SK-N-SH (cell line): ENCODE measurements around the gene OR4B1. TPM values are rescaled to one million over a fixed set of nuclear protein-coding genes. Genes with fewer than 3 reads are reported as not detected.

Experiments used
- CTCF ChIA-PET: fragments of 300-600, 350-600 bp; formaldehyde crosslinking; extraction: SDS; loops from one replicate; lab custom pipeline; 2021; lab: Yijun Ruan, JAX
- POLR2A ChIA-PET: fragments of 350-600 bp; sonication (Branson Sonifier 250); formaldehyde crosslinking; extraction: SDS; loops from one replicate; lab custom pipeline; 2020; ENCODE audit warnings: antibody characterized with exemption, inconsistent platforms; lab: Yijun Ruan, JAX
- DNase-seq: peaks from one replicate; pipeline ENCODE4 v3.0.0; 2012
- H2AFZ ChIP-seq: fragments of 200-600 bp; sonication (generic); 2 replicates; pipeline ENCODE4 v1.8.1; 2016; ENCODE audit warnings: antibody characterized with exemption, mild to moderate bottlenecking, low read depth
- H3F3A ChIP-seq: fragments of 200-600 bp; sonication (generic); replicated peaks from 2 replicates; pipeline ENCODE3; 2016; ENCODE audit warnings: antibody characterized with exemption, mild to moderate bottlenecking; ENCODE audit not compliant: insufficient read depth
- H3K27ac ChIP-seq, 2 experiments: fragments of 200-500 bp in 1 of 2; fragments of 200-600 bp in 1 of 2; sonication (Bioruptor generic) in 1 of 2; sonication (generic), shearing (Covaris generic) in 1 of 2; 2 replicates each; pipeline versions ENCODE4 v1.5.1 to v1.6.1; 2014 to 2016; ENCODE audit warnings: low read depth in 2 of 2, inconsistent platforms in 1 of 2, low read length in 1 of 2, mild to moderate bottlenecking in 1 of 2, mixed read lengths in 1 of 2
- H3K27me3 ChIP-seq: fragments of 200-600 bp; sonication (generic), shearing (Covaris generic); 2 replicates; pipeline ENCODE4 v1.6.1; 2016; ENCODE audit warnings: mixed run types; ENCODE audit not compliant: insufficient read depth
- H3K36me3 ChIP-seq, 2 experiments: fragments of 200-500 bp in 1 of 2; fragments of 200-600 bp in 1 of 2; sonication (Bioruptor generic) in 1 of 2; sonication (generic) in 1 of 2; replicated peaks in 1 of 2; 2 replicates each; pipeline versions ENCODE3 to v1.5.1; 2014 to 2016; ENCODE audit warnings: low read length in 1 of 2, mild to moderate bottlenecking in 1 of 2; ENCODE audit not compliant: insufficient read depth in 2 of 2, control insufficient read depth in 1 of 2
- H3K4me1 ChIP-seq, 2 experiments: fragments of 200-500 bp in 1 of 2; fragments of 200-600 bp in 1 of 2; sonication (Bioruptor generic) in 1 of 2; sonication (generic), shearing (Covaris generic) in 1 of 2; 2 replicates each; pipeline versions ENCODE4 v1.5.1 to v1.6.1; 2014 to 2016; ENCODE audit warnings: low read depth in 1 of 2, low read length in 1 of 2, mixed run types in 1 of 2; ENCODE audit not compliant: insufficient read depth in 2 of 2, control insufficient read depth in 1 of 2
- H3K4me2 ChIP-seq: fragments of 200-600 bp; sonication (generic), shearing (Covaris generic); 2 replicates; pipeline ENCODE4 v1.6.1; 2017; ENCODE audit warnings: mixed run types
- H3K4me3 ChIP-seq, 2 experiments: fragments of 200-500 bp in 1 of 2; fragments of 200-600 bp in 1 of 2; sonication (Bioruptor generic) in 1 of 2; sonication (generic), shearing (Covaris generic) in 1 of 2; 2 replicates each; pipeline versions ENCODE4 v1.5.1 to v1.8.1; 2014 to 2016; ENCODE audit warnings: low read depth in 2 of 2, inconsistent platforms in 1 of 2, low read length in 1 of 2, mild to moderate bottlenecking in 1 of 2, mixed read lengths in 1 of 2, moderate library complexity in 1 of 2
- H3K79me2 ChIP-seq: fragments of 200-600 bp; sonication (generic); 2 replicates; pipeline ENCODE4 v1.8.1; 2017; ENCODE audit warnings: mild to moderate bottlenecking; ENCODE audit not compliant: insufficient read depth
- H3K9ac ChIP-seq: fragments of 200-600 bp; sonication (generic); 2 replicates; pipeline ENCODE4 v1.6.1; 2017; ENCODE audit warnings: mixed run types
- H3K9me2 ChIP-seq: fragments of 200-600 bp; sonication (generic); 2 replicates; pipeline ENCODE4 v1.6.1; 2017; ENCODE audit warnings: mixed run types
- H3K9me3 ChIP-seq: fragments of 200-600 bp; sonication (generic); 2 replicates; pipeline ENCODE4 v1.6.1; 2017; ENCODE audit warnings: mixed run types, mild to moderate bottlenecking, moderate library complexity
- H4K20me1 ChIP-seq: fragments of 200-600 bp; sonication (generic); 2 replicates; pipeline ENCODE4 v1.6.1; 2017; ENCODE audit warnings: mild to moderate bottlenecking, mixed run types; ENCODE audit not compliant: insufficient read depth
- ELF1 ChIP-seq: IDR thresholded peaks from 2 replicates; pipeline ENCODE4 v1.4.0; 2012
- EZH2phosphoT487 ChIP-seq: fragments of 200-600 bp; sonication (generic); IDR thresholded peaks from 2 replicates; pipeline ENCODE4 v1.6.1; 2017; ENCODE audit warnings: low read depth, mixed run types, mild to moderate bottlenecking, antibody characterized with exemption, moderate library complexity, borderline replicate concordance
- FOSL2 ChIP-seq: IDR thresholded peaks from 2 replicates; pipeline ENCODE4 v1.4.0; 2012; ENCODE audit warnings: low read depth, mild to moderate bottlenecking, moderate library complexity, borderline replicate concordance
- FOXJ3 ChIP-seq: sonication (generic); formaldehyde crosslinking; IDR thresholded peaks from 2 replicates; pipeline ENCODE4 v1.5.1; 2020; ENCODE audit warnings: mild to moderate bottlenecking, missing genetic modification reagents
- FOXM1 ChIP-seq: IDR thresholded peaks from 2 replicates; pipeline ENCODE4 v1.4.0; 2012; ENCODE audit warnings: low read depth, mild to moderate bottlenecking
- GATA2 ChIP-seq: sonication (generic); formaldehyde crosslinking; IDR thresholded peaks from 2 replicates; pipeline ENCODE4 v1.5.0; 2020; ENCODE audit warnings: mild to moderate bottlenecking, missing genetic modification reagents
- JUND ChIP-seq: IDR thresholded peaks from 2 replicates; pipeline ENCODE4 v1.4.0; 2012
- MEF2A ChIP-seq: IDR thresholded peaks from 2 replicates; pipeline ENCODE4 v1.4.0; 2012; ENCODE audit warnings: low read depth, borderline replicate concordance
- NFIC ChIP-seq: IDR thresholded peaks from 2 replicates; pipeline ENCODE4 v1.4.0; 2012; ENCODE audit warnings: borderline replicate concordance
- POLR2AphosphoS5 ChIP-seq: IDR thresholded peaks from 2 replicates; pipeline ENCODE4 v1.6.1; 2012; ENCODE audit warnings: low read depth, low read length
- RAD21 ChIP-seq: IDR thresholded peaks from 2 replicates; pipeline ENCODE4 v1.6.1; 2012; ENCODE audit warnings: mild to moderate bottlenecking, low read length
- RFX5 ChIP-seq: IDR thresholded peaks from 2 replicates; pipeline ENCODE4 v1.6.1; 2012; ENCODE audit warnings: mild to moderate bottlenecking, improper control_type of control experiment, low read length
- SIN3A ChIP-seq: IDR thresholded peaks from 2 replicates; pipeline ENCODE4 v1.6.1; 2012; ENCODE audit warnings: low read depth, mild to moderate bottlenecking, low read length, moderate library complexity, borderline replicate concordance
- TEAD4 ChIP-seq: IDR thresholded peaks from 2 replicates; pipeline ENCODE4 v1.4.0; 2012; ENCODE audit warnings: mild to moderate bottlenecking, borderline replicate concordance; ENCODE audit not compliant: insufficient read depth
- YY1 ChIP-seq: IDR thresholded peaks from 2 replicates; pipeline ENCODE4 v1.4.0; 2012; ENCODE audit warnings: low read depth, mild to moderate bottlenecking
- WGBS: methylation state at CpG from one replicate; pipeline ENCODE4 v1.1.6; 2017; ENCODE audit warnings: low lambda C conversion rate; 5-methylcytosine and 5-hydroxymethylcytosine counted together
- polyA plus RNA-seq, 3 experiments: library from polyadenylated mRNA; depleted of rRNA; stranded (reverse); fragments of >200 nt; gene quantifications; 2 replicates each; pipeline ENCODE4 v1.2.3, GENCODE V29; 2012
- TF ChIP-seq, protein P1 (sequence below): IDR thresholded peaks from 2 replicates; pipeline ENCODE4 v1.4.0; 2012; ENCODE audit warnings: low read depth, borderline replicate concordance
- TF ChIP-seq, protein P2 (sequence below): fragments of 200-600 bp; sonication (generic); IDR thresholded peaks from 2 replicates; pipeline ENCODE4 v1.6.1; 2017; ENCODE audit warnings: antibody characterized with exemption, mild to moderate bottlenecking, moderate library complexity
- TF ChIP-seq, protein P3 (sequence below): IDR thresholded peaks from 2 replicates; pipeline ENCODE4 v1.4.0; 2012; ENCODE audit warnings: low read depth
- TF ChIP-seq, protein P4 (sequence below): IDR thresholded peaks from 2 replicates; pipeline ENCODE4; 2012

OR4B1 gene
- polyA plus RNA-seq, 1 of the 3 experiments (the other 2 are of a cell fraction): not detected

DNA sequence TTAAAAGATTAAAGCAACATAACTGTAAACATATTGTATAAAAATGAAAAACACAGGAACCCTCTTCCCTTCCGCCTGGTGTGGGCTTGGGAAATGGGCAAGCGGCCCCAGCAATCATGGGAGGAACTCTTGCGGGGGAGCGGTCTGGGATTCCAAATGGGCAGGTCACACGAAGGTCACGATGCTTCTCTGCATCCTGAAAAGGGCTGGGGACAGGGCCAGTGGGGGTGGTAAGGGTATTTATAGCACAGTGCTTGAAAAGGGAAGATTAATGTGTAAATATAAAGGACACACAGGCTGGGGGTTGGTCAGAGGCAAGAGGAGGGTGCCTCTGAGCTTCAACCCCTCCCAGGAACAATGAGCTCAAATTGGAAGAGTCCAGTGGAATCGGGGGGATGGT is 46.9 kb upstream of the OR4B1 start:
- TF ChIP-seq POLR2AphosphoS5 (no peak), RFX5 (no peak), SIN3A (no peak), NFIC (no peak), FOXM1 (no peak), EZH2phosphoT487 (no peak), MEF2A (no peak), TEAD4 (no peak), RAD21 (no peak), JUND (no peak), ELF1 (no peak), FOXJ3 (CRISPR knock-in tag) (no peak), YY1 (no peak), GATA2 (CRISPR knock-in tag) (no peak), FOSL2 (no peak)
- TF ChIP-seq, protein P1, sequence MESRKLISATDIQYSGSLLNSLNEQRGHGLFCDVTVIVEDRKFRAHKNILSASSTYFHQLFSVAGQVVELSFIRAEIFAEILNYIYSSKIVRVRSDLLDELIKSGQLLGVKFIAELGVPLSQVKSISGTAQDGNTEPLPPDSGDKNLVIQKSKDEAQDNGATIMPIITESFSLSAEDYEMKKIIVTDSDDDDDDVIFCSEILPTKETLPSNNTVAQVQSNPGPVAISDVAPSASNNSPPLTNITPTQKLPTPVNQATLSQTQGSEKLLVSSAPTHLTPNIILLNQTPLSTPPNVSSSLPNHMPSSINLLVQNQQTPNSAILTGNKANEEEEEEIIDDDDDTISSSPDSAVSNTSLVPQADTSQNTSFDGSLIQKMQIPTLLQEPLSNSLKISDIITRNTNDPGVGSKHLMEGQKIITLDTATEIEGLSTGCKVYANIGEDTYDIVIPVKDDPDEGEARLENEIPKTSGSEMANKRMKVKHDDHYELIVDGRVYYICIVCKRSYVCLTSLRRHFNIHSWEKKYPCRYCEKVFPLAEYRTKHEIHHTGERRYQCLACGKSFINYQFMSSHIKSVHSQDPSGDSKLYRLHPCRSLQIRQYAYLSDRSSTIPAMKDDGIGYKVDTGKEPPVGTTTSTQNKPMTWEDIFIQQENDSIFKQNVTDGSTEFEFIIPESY: no peak
- TF ChIP-seq, protein P2, sequence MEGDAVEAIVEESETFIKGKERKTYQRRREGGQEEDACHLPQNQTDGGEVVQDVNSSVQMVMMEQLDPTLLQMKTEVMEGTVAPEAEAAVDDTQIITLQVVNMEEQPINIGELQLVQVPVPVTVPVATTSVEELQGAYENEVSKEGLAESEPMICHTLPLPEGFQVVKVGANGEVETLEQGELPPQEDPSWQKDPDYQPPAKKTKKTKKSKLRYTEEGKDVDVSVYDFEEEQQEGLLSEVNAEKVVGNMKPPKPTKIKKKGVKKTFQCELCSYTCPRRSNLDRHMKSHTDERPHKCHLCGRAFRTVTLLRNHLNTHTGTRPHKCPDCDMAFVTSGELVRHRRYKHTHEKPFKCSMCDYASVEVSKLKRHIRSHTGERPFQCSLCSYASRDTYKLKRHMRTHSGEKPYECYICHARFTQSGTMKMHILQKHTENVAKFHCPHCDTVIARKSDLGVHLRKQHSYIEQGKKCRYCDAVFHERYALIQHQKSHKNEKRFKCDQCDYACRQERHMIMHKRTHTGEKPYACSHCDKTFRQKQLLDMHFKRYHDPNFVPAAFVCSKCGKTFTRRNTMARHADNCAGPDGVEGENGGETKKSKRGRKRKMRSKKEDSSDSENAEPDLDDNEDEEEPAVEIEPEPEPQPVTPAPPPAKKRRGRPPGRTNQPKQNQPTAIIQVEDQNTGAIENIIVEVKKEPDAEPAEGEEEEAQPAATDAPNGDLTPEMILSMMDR: no peak
- TF ChIP-seq, protein P3, sequence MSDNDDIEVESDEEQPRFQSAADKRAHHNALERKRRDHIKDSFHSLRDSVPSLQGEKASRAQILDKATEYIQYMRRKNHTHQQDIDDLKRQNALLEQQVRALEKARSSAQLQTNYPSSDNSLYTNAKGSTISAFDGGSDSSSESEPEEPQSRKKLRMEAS: no peak
- TF ChIP-seq, protein P4, sequence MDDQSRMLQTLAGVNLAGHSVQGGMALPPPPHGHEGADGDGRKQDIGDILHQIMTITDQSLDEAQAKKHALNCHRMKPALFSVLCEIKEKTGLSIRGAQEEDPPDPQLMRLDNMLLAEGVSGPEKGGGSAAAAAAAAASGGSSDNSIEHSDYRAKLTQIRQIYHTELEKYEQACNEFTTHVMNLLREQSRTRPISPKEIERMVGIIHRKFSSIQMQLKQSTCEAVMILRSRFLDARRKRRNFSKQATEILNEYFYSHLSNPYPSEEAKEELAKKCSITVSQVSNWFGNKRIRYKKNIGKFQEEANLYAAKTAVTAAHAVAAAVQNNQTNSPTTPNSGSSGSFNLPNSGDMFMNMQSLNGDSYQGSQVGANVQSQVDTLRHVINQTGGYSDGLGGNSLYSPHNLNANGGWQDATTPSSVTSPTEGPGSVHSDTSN: no peak
- DNase-seq: no peak
- Histone ChIP-seq H3K9me2 (no peaks in the 10 kb centered on the region), H3K4me2 (no peak overlapping the region), H3K9ac (no peak overlapping the region), H4K20me1 (no peaks in the 10 kb centered on the region), H3K27me3 (no peaks in the 10 kb centered on the region), H3K4me1 (peaks cover 0 to 3% of the 10 kb centered on the region in 2 experiments; a peak in 2 of 4 replicates), H3K4me3 (no peak overlapping the region), H3K36me3 (peaks cover 16 to 24% of the 10 kb centered on the region in 2 experiments), H3K9me3 (no peaks in the 10 kb centered on the region), H3K27ac (no peak overlapping the region), H2AFZ (no peak overlapping the region), H3K79me2 (no peaks in the 10 kb centered on the region), H3F3A (no peaks in the 10 kb centered on the region)
- ChIA-PET CTCF (interaction anchor here (1.0 to 1.4 kb wide), 2 partner anchors 138 to 1826 kb away, joined by 3 to 5 read pairs; no protein-coding TSS in a partner anchor), POLR2A (no interaction called here)
- 97% methylated on average over 7 of the region's 7 CpGs for WGBS
